Measurements from ENCODE around the gene PAK1IP1.

GRCh38 chr6:10740061-10740460 is 45.3 kb downstream of the PAK1IP1 start:
- no peak for TF ChIP-seq ZNF157 (tag by site-specific recombination; IDR thresholded peaks at IDR 0.05)
- TF ChIP-seq, protein P1, sequence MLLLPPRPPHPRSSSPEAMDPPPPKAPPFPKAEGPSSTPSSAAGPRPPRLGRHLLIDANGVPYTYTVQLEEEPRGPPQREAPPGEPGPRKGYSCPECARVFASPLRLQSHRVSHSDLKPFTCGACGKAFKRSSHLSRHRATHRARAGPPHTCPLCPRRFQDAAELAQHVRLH (tag by site-specific recombination; IDR thresholded peaks at IDR 0.05): no peak
- TF ChIP-seq IKZF3 (tag by site-specific recombination; IDR thresholded peaks at IDR 0.05): no peak
- TF ChIP-seq KLF16 (tag by site-specific recombination; IDR thresholded peaks at IDR 0.05): no peak
- TF ChIP-seq PBX3 (CRISPR knock-in tag; IDR thresholded peaks at IDR 0.05): no peak
- no peak for TF ChIP-seq OSR2 (tag by site-specific recombination; IDR thresholded peaks at IDR 0.05)
- TF ChIP-seq GLI4 (tag by site-specific recombination; IDR thresholded peaks at IDR 0.05): no peak
- no peak for TF ChIP-seq ZNF488 (tag by site-specific recombination; IDR thresholded peaks at IDR 0.05)
- TF ChIP-seq ZNF624 (tag by site-specific recombination; IDR thresholded peaks at IDR 0.05): no peak
- TF ChIP-seq, protein P2, sequence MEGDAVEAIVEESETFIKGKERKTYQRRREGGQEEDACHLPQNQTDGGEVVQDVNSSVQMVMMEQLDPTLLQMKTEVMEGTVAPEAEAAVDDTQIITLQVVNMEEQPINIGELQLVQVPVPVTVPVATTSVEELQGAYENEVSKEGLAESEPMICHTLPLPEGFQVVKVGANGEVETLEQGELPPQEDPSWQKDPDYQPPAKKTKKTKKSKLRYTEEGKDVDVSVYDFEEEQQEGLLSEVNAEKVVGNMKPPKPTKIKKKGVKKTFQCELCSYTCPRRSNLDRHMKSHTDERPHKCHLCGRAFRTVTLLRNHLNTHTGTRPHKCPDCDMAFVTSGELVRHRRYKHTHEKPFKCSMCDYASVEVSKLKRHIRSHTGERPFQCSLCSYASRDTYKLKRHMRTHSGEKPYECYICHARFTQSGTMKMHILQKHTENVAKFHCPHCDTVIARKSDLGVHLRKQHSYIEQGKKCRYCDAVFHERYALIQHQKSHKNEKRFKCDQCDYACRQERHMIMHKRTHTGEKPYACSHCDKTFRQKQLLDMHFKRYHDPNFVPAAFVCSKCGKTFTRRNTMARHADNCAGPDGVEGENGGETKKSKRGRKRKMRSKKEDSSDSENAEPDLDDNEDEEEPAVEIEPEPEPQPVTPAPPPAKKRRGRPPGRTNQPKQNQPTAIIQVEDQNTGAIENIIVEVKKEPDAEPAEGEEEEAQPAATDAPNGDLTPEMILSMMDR (tag by site-specific recombination; IDR thresholded peaks at IDR 0.05): no peak
- TF ChIP-seq ZBTB7A (tag by site-specific recombination; IDR thresholded peaks at IDR 0.05; ENCODE audit: low read depth): no peak
- TF ChIP-seq, protein P3, sequence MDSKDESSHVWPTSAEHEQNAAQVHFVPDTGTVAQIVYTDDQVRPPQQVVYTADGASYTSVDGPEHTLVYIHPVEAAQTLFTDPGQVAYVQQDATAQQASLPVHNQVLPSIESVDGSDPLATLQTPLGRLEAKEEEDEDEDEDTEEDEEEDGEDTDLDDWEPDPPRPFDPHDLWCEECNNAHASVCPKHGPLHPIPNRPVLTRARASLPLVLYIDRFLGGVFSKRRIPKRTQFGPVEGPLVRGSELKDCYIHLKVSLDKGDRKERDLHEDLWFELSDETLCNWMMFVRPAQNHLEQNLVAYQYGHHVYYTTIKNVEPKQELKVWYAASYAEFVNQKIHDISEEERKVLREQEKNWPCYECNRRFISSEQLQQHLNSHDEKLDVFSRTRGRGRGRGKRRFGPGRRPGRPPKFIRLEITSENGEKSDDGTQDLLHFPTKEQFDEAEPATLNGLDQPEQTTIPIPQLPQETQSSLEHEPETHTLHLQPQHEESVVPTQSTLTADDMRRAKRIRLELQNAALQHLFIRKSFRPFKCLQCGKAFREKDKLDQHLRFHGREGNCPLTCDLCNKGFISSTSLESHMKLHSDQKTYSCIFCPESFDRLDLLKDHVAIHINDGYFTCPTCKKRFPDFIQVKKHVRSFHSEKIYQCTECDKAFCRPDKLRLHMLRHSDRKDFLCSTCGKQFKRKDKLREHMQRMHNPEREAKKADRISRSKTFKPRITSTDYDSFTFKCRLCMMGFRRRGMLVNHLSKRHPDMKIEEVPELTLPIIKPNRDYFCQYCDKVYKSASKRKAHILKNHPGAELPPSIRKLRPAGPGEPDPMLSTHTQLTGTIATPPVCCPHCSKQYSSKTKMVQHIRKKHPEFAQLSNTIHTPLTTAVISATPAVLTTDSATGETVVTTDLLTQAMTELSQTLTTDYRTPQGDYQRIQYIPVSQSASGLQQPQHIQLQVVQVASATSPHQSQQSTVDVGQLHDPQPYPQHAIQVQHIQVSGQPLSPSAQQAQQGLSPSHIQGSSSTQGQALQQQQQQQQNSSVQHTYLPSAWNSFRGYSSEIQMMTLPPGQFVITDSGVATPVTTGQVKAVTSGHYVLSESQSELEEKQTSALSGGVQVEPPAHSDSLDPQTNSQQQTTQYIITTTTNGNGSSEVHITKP (tag by site-specific recombination; IDR thresholded peaks at IDR 0.05): no peak
- no peak for TF ChIP-seq GLIS1 (tag by site-specific recombination; IDR thresholded peaks at IDR 0.05)

Measured in HEK293 (cell line).